Activated CD8-positive, alpha-beta T cell treated with anti-CD3 and anti-CD28 coated beads for 36 hours (primary cell): ENCODE data around the gene RELB. TPM values are rescaled to one million over a fixed set of nuclear protein-coding genes. Genes with fewer than 3 reads are reported as not detected.

Experiments
- ATAC-seq: fragments of 200-7000 bp; cut with Tn5 transposase; one replicate; pipeline ENCODE4 v1.10.0; 2021; ENCODE audit warnings: mild to moderate bottlenecking, moderate library complexity
- CTCF ChIA-PET: fragments of 350-600 bp; sonication (Branson Sonifier 250); formaldehyde crosslinking; loops from one replicate; lab custom pipeline; 2021; ENCODE audit warnings: antibody characterized with exemption; lab: Charles Lee
- POLR2A ChIA-PET: fragments of 350-600 bp; sonication (Branson Sonifier 250); formaldehyde crosslinking; loops from one replicate; lab custom pipeline; 2021; ENCODE audit warnings: antibody characterized with exemption; lab: Charles Lee
- DNase-seq: peaks from one replicate; pipeline ENCODE4 v3.0.0-alpha.2; 2020
- H3K27ac Mint-ChIP-seq: one replicate; pipeline ENCODE4 v1.8.0; 2021; ENCODE audit warnings: mild to moderate bottlenecking, mixed read lengths
- H3K27me3 Mint-ChIP-seq: one replicate; pipeline ENCODE4 v1.8.0; 2021; ENCODE audit warnings: mixed read lengths
- H3K36me3 Mint-ChIP-seq: one replicate; pipeline ENCODE4 v1.8.0; 2021; ENCODE audit warnings: low read depth, mixed read lengths
- H3K4me1 Mint-ChIP-seq: one replicate; pipeline ENCODE4 v1.8.0; 2021; ENCODE audit warnings: low read depth, mixed read lengths
- H3K4me3 Mint-ChIP-seq: one replicate; pipeline ENCODE4 v1.8.0; 2021; ENCODE audit warnings: mild to moderate bottlenecking, moderate library complexity, mixed read lengths
- H3K9me3 Mint-ChIP-seq: one replicate; pipeline ENCODE4 v1.8.0; 2021; ENCODE audit warnings: mixed read lengths
- intact Hi-C: fragments of 100-400 bp; cut with micrococcal nuclease; formaldehyde crosslinking; loops from one replicate; pipeline ENCODE4 v1.10.0; 2022
- total RNA-seq, 2 experiments: library from RNA; stranded (reverse); gene quantifications; one replicate each; pipeline ENCODE4 v1.2.3, GENCODE V29; 2021
- TF ChIP-seq, protein P1 (sequence below): fragments of 200-600 bp; IDR thresholded peaks from one replicate; pipeline ENCODE4 v1.8.0; 2022; ENCODE audit warnings: antibody characterized with exemption, mild to moderate bottlenecking

Gene RELB
- total RNA-seq, 2 experiments from 2014 or later, result 37.6 to 37.9 TPM

DNA sequence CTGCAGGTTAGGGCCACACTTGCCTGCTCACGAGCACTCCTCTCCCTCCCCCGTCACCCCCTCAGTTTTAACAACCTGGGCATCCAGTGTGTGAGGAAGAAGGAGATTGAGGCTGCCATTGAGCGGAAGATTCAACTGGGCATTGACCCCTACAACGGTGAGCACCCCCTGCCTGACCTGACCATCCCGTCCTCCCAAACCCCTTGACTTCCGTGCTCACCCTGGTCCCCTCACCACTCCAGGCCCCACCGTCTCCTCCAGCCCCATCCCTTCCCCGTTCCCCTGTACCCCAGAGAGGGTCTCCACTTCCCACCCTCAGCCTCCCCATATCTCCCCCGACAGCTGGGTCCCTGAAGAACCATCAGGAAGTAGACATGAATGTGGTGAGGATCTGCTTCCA, 24.0 kb downstream of the RELB start:
- ChIA-PET CTCF (no interaction called here), POLR2A (interaction anchor here (1.4 kb wide), 1 partner anchor 14 kb away, joined by 6 read pairs; no protein-coding TSS in a partner anchor)
- TF ChIP-seq, protein P1, sequence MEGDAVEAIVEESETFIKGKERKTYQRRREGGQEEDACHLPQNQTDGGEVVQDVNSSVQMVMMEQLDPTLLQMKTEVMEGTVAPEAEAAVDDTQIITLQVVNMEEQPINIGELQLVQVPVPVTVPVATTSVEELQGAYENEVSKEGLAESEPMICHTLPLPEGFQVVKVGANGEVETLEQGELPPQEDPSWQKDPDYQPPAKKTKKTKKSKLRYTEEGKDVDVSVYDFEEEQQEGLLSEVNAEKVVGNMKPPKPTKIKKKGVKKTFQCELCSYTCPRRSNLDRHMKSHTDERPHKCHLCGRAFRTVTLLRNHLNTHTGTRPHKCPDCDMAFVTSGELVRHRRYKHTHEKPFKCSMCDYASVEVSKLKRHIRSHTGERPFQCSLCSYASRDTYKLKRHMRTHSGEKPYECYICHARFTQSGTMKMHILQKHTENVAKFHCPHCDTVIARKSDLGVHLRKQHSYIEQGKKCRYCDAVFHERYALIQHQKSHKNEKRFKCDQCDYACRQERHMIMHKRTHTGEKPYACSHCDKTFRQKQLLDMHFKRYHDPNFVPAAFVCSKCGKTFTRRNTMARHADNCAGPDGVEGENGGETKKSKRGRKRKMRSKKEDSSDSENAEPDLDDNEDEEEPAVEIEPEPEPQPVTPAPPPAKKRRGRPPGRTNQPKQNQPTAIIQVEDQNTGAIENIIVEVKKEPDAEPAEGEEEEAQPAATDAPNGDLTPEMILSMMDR, result no peak
- no peak overlapping the region for H3K27ac Mint-ChIP-seq
- H3K4me1 Mint-ChIP-seq, result no peaks in the 10 kb centered on the region
- no peak for ATAC-seq
- H3K4me3 Mint-ChIP-seq, result no peak overlapping the region
- H3K27me3 Mint-ChIP-seq, result no peaks in the 10 kb centered on the region
- intact Hi-C loops, result no loop called here
- no peak for DNase-seq
- peaks cover 33% of the 10 kb centered on the region for H3K36me3 Mint-ChIP-seq
- no peaks in the 10 kb centered on the region for H3K9me3 Mint-ChIP-seq

DNA sequence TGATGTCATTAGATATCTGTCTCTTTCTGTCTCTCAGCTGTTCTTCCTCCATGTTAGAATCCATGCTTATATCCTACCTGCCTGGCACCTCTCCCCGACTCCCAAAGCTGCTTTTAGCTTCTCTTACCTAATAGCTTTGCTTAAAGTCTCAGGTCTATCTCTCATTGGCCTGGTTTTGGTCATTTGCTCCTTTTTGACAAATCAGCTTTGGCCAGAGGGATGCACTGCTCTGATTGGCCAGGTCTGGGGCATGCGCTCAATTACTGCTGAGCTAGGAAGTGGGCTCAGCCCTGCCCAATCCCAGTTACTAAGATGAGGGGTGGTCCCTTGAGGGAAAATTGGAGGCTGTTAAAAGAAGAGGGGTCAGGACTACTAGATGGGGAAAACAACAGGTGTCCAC, 26.1 kb downstream of the RELB start:
- DNase-seq, result no peak
- Mint-ChIP-seq H3K27ac (no peak overlapping the region), H3K9me3 (no peaks in the 10 kb centered on the region), H3K4me1 (no peaks in the 10 kb centered on the region), H3K4me3 (no peak overlapping the region), H3K36me3 (peaks cover 35% of the 10 kb centered on the region), H3K27me3 (no peaks in the 10 kb centered on the region)
- no peak for ATAC-seq
- POLR2A ChIA-PET, result interaction anchor here (0.8 to 1.6 kb wide), 2 partner anchors 123 to 314 kb away, joined by 3 to 4 read pairs; no protein-coding TSS in a partner anchor
- CTCF ChIA-PET, result interaction anchor here (1.0 to 1.1 kb wide), 2 partner anchors 39 to 151 kb away, joined by 3 read pairs; partner anchors contain the start of gene BLOC1S3
- TF ChIP-seq, protein P1, result no peak
- intact Hi-C loops, result no loop called here

DNA sequence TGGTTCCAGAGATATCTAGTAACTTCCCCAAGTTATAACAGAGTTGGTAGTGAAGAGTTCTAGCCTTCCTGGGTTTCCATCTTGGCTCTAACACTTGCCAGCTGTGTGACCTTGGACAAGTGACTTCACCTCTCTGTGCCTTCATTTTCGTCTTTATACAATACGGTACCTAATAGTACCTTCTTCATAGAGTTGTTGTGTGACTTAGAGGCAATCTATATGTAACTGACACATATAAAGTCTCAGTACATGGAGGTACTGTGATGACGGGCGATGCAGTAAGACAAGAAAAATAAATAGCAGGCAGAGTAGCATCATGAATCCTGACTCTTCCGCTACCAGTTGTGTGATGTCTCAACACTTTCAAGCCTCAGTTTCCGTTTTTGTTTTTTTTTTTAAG, 29.6 kb downstream of the RELB start:
- no peaks in the 10 kb centered on the region for H3K9me3 Mint-ChIP-seq
- H3K4me1 Mint-ChIP-seq, result no peaks in the 10 kb centered on the region
- TF ChIP-seq, protein P1, result no peak
- ChIA-PET POLR2A (interaction anchor here (0.6 to 1.1 kb wide), 2 partner anchors 9 to 28 kb away, joined by 3 read pairs; no protein-coding TSS in a partner anchor), CTCF (no interaction called here)
- no peaks in the 10 kb centered on the region for H3K27me3 Mint-ChIP-seq
- no peak overlapping the region for H3K4me3 Mint-ChIP-seq
- DNase-seq (no peak), ATAC-seq (no peak)
- H3K36me3 Mint-ChIP-seq, result peaks cover 51% of the 10 kb centered on the region
- H3K27ac Mint-ChIP-seq, result no peak overlapping the region
- intact Hi-C loops, result no loop called here

DNA sequence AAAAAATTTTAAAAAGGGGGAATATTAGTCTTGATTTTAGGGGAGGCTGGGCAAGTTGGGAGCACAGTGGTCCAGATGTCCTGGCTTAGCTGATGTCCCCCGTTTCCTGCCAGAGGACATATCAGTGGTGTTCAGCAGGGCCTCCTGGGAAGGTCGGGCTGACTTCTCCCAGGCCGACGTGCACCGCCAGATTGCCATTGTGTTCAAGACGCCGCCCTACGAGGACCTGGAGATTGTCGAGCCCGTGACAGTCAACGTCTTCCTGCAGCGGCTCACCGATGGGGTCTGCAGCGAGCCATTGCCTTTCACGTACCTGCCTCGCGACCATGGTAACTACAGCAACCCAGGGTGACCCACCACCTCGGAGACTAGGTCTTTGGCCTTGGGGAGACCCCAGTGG, 31.2 kb downstream of the RELB start:
- ChIA-PET POLR2A (interaction anchor here (1.0 kb wide), 1 partner anchor 13 kb away, joined by 3 read pairs; no protein-coding TSS in a partner anchor), CTCF (interaction anchor here (1.6 kb wide), 1 partner anchor 27 kb away, joined by 6 read pairs; no protein-coding TSS in a partner anchor)
- TF ChIP-seq, protein P1, result no peak
- H3K27ac Mint-ChIP-seq, result no peak overlapping the region
- no peaks in the 10 kb centered on the region for H3K4me1 Mint-ChIP-seq
- H3K36me3 Mint-ChIP-seq, result peaks cover 47% of the 10 kb centered on the region
- intact Hi-C loops, result no loop called here
- no peak overlapping the region for H3K4me3 Mint-ChIP-seq
- H3K9me3 Mint-ChIP-seq, result no peaks in the 10 kb centered on the region
- ATAC-seq, result no peak
- DNase-seq, result no peak
- H3K27me3 Mint-ChIP-seq, result no peaks in the 10 kb centered on the region

DNA sequence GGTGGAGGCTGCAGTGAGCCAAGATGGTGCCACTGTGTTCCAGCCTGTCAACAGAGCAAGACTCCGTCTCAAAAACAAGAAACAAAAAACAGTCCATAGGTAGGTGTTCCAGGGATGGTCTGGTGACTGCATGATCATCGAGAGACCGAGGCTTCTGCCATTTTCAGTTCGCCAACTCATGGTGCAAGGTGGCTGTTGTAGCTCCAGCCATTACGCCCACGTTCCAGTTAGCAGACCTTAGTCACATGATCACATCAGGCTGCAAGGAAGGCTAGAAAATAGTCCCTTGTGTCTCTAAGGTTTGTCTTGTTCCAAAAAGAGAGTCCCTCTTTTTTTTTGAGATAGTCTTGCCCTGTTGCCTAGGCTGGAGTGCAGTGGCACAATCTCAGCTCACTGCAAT, 34.5 kb downstream of the RELB start:
- ChIA-PET CTCF (interaction anchor here (2.3 kb wide), 1 partner anchor 24 kb away, joined by 6 read pairs; no protein-coding TSS in a partner anchor), POLR2A (no interaction called here)
- Mint-ChIP-seq H3K9me3 (no peaks in the 10 kb centered on the region), H3K27ac (no peak overlapping the region), H3K36me3 (peaks cover 51% of the 10 kb centered on the region), H3K4me3 (no peak overlapping the region), H3K4me1 (peaks cover 16% of the 10 kb centered on the region), H3K27me3 (no peaks in the 10 kb centered on the region)
- DNase-seq (no peak), ATAC-seq (no peak)
- intact Hi-C loops, result no loop called here
- TF ChIP-seq, protein P1, result no peak
